HAP-1 (cell line): Measurements from ENCODE around the gene NOS1AP.
"Not testable (repeated sequence)": the region's sequence is repeated elsewhere in the genome, so short reads cannot be mapped to it uniquely, and the experiment has no call there.

ENCODE experiments used
- DNase-seq, 2 experiments: peaks; one replicate each; pipeline ENCODE4 v3.0.0-alpha.2; 2016 to 2020; ENCODE audit warnings: low spot score in 2 of 2
- H3K27me3 ChIP-seq: fragments of 250-450 bp; sonication (Bioruptor Pico); 2 replicates; pipeline ENCODE4 v1.5.1; 2020; ENCODE audit warnings: low read depth, mild to moderate bottlenecking, moderate library complexity
- H3K36me3 ChIP-seq: fragments of 250-450 bp; sonication (Bioruptor Pico); replicated peaks from 2 replicates; pipeline ENCODE4 v1.5.1; 2020; ENCODE audit warnings: mild to moderate bottlenecking
- H3K4me1 ChIP-seq: fragments of 250-450 bp; sonication (Bioruptor Pico); 2 replicates; pipeline ENCODE4 v1.5.1; 2020; ENCODE audit warnings: mild to moderate bottlenecking
- H3K4me3 ChIP-seq: fragments of 250-450 bp; sonication (Bioruptor Pico); 2 replicates; pipeline ENCODE4 v1.5.1; 2020; ENCODE audit warnings: mild to moderate bottlenecking, moderate library complexity
- H3K9me3 ChIP-seq: fragments of 250-450 bp; sonication (Bioruptor Pico); 2 replicates; pipeline ENCODE4 v1.5.1; 2020; ENCODE audit warnings: mild to moderate bottlenecking, moderate library complexity
- in situ Hi-C: fragments of 300-500 bp; cut with MboI; formaldehyde crosslinking; loops from 3 replicates; pipeline ENCODE4 v1.14.3; 2020; ENCODE audit warnings: low sequenced_read_pairs, inconsistent platforms, mixed read lengths

NOS1AP gene

DNA sequence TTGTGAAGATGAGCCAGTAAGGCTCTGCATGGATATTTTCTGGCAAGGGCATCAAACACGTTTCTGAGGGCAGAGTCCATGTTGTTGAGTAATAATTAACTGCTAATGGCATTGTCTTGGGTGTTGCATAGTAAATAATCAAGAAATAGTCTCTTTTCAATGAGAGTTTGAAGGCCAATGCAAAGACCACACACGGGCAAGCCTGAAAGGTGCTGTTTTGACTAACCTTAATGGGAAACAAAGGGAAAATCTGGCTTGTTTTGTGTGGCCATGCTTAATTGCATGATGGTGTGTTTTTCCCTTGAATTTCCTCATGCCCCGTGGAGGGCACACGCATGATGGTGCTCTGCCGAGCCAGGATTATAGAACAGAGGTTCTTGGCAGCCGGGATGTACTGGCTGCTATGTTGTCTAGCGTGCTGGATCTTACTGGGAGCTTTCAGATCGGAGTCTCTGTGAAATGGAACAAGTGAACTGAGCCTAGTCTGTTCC is 127.6 kb downstream of the NOS1AP start:
- no peak for DNase-seq
- Histone ChIP-seq H3K9me3 (0 out of 2 replicates have a peak, but pooled peaks cover 5% of the 10 kb centered on the region), H3K27me3 (no peaks in the 10 kb centered on the region), H3K4me3 (no peak overlapping the region), H3K4me1 (peaks cover 10% of the 10 kb centered on the region), H3K36me3 (no peaks in the 10 kb centered on the region)
- in situ Hi-C loops = no loop called here

- Histone ChIP-seq H3K27me3 (no peaks in the 10 kb centered on the region), H3K4me1 (peaks cover 10% of the 10 kb centered on the region), H3K4me3 (no peak overlapping the region), H3K36me3 (no peaks in the 10 kb centered on the region), H3K9me3 (0 out of 2 replicates have a peak, but pooled peaks cover 5% of the 10 kb centered on the region)
- DNase-seq = no peak
- in situ Hi-C loops = no loop called here
Observed at GRCh38 chr1:162197615-162198421, 128.3 kb downstream of the NOS1AP start.

GRCh38 chr1:162200096-162200847 is 130.8 kb downstream of the NOS1AP start:
- no peak for DNase-seq
- no peaks in the 10 kb centered on the region for H3K36me3 ChIP-seq
- peaks cover 10% of the 10 kb centered on the region for H3K4me1 ChIP-seq
- H3K4me3 ChIP-seq = no peak overlapping the region
- in situ Hi-C loops = no loop called here
- 0 out of 2 replicates have a peak, but pooled peaks cover 5% of the 10 kb centered on the region for H3K9me3 ChIP-seq
- no peaks in the 10 kb centered on the region for H3K27me3 ChIP-seq

DNA sequence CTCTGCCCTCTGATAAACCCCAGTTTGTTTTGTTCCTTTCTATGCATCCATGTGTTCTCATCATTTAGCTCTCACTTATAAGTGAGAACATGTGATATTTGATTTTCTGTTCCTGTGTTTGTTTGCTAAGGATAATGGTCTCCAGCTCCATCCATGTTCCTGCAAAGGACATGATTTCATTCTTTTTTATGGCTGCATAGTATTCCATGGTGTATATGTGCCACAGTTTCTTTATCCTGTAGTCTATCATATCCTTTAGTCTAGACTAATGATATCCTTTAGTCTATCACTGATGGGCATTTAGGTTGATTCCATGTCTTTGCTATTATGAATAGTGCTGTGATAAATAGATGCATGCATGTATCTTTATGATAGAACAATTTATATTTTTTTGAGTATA is 131.6 kb downstream of the NOS1AP start:
- in situ Hi-C loops, H3K36me3 ChIP-seq, H3K9me3 ChIP-seq, H3K4me3 ChIP-seq, DNase-seq, H3K27me3 ChIP-seq, H3K4me1 ChIP-seq: not testable (repeated sequence)

- in situ Hi-C loops = no loop called here
- H3K9me3 ChIP-seq = 0 out of 2 replicates have a peak, but pooled peaks cover 5% of the 10 kb centered on the region
- no peaks in the 10 kb centered on the region for H3K36me3 ChIP-seq
- H3K4me3 ChIP-seq = no peak overlapping the region
- H3K4me1 ChIP-seq = peaks cover 3% of the 10 kb centered on the region; the same call in 1 of the 2 replicates
- no peak for DNase-seq
- no peaks in the 10 kb centered on the region for H3K27me3 ChIP-seq
Observed at GRCh38 chr1:162204129-162204822, 134.8 kb downstream of the NOS1AP start.

DNA sequence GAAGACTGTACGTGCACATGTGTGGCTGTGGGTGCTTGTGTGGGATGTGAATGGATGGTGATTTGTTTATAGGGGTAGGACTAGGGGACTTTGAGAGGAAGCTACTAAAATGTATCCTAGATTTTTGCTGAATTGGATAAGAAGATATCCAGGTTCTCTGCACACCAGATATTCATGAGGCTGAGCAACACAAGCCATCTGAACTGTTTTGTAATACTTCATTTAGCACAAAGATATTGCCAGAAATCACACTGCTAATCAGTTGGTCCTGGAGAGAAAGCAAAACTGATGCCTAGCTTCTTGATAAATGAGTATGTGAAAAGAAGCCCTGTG is 135.3 kb downstream of the NOS1AP start:
- in situ Hi-C loops = no loop called here
- Histone ChIP-seq H3K4me3 (no peak overlapping the region), H3K4me1 (peaks cover 3% of the 10 kb centered on the region; the same call in 1 of the 2 replicates), H3K36me3 (no peaks in the 10 kb centered on the region), H3K27me3 (no peaks in the 10 kb centered on the region), H3K9me3 (0 out of 2 replicates have a peak, but pooled peaks cover 5% of the 10 kb centered on the region)
- no peak for DNase-seq

- Histone ChIP-seq H3K4me3 (no peak overlapping the region), H3K4me1 (peaks cover 2% of the 10 kb centered on the region), H3K27me3 (no peaks in the 10 kb centered on the region), H3K36me3 (no peaks in the 10 kb centered on the region), H3K9me3 (0 out of 2 replicates have a peak, but pooled peaks cover 5% of the 10 kb centered on the region)
- DNase-seq = no peak
- in situ Hi-C loops = no loop called here
Observed at GRCh38 chr1:162206300-162206699, 136.8 kb downstream of the NOS1AP start.

- in situ Hi-C loops = no loop called here
Observed at GRCh38 chr1:162206749-162207635, 137.5 kb downstream of the NOS1AP start.

GRCh38 chr1:162207862-162208261 is 138.4 kb downstream of the NOS1AP start:
- in situ Hi-C loops = no loop called here

More at GRCh38 chr1:162206749-162207635, 137.5 kb downstream of the NOS1AP start:
- no peak overlapping the region for H3K4me3 ChIP-seq
- no peaks in the 10 kb centered on the region for H3K9me3 ChIP-seq
- peak in 1 of 2 experiments; percentile 29 for DNase-seq
- no peaks in the 10 kb centered on the region for H3K27me3 ChIP-seq
- H3K36me3 ChIP-seq = no peaks in the 10 kb centered on the region
- H3K4me1 ChIP-seq = no peaks in the 10 kb centered on the region; the same call in 1 of the 2 replicates

DNA sequence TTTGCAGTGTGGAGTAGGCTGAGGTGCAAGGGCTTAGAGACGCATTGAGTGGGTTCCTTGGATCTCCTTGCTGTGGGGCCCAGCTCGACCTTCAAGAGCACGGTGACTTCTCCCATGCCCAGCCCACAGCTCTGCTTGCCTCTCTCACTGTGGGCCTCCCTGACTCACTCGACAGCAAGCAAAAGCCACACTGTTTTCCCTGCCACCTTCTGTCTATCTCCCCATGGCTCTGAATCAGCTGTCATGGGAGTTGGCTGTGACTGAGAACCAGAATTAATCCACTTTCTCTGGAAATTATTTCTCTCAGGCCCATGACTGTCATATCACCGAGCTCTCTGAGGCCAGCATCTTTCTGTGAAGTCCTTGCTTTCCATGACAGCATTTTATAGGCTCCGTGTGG is 140.7 kb downstream of the NOS1AP start:
- in situ Hi-C loops = no loop called here
- Histone ChIP-seq H3K36me3 (no peaks in the 10 kb centered on the region), H3K27me3 (no peaks in the 10 kb centered on the region), H3K4me1 (no peaks in the 10 kb centered on the region; the same call in 1 of the 2 replicates), H3K4me3 (no peak overlapping the region), H3K9me3 (no peaks in the 10 kb centered on the region)
- DNase-seq = no peak

More at GRCh38 chr1:162207862-162208261, 138.4 kb downstream of the NOS1AP start:
- H3K9me3 ChIP-seq = no peaks in the 10 kb centered on the region
- no peak for DNase-seq
- H3K4me3 ChIP-seq = no peak overlapping the region
- H3K27me3 ChIP-seq = no peaks in the 10 kb centered on the region
- H3K36me3 ChIP-seq = no peaks in the 10 kb centered on the region
- H3K4me1 ChIP-seq = no peaks in the 10 kb centered on the region; the same call in 1 of the 2 replicates

DNA sequence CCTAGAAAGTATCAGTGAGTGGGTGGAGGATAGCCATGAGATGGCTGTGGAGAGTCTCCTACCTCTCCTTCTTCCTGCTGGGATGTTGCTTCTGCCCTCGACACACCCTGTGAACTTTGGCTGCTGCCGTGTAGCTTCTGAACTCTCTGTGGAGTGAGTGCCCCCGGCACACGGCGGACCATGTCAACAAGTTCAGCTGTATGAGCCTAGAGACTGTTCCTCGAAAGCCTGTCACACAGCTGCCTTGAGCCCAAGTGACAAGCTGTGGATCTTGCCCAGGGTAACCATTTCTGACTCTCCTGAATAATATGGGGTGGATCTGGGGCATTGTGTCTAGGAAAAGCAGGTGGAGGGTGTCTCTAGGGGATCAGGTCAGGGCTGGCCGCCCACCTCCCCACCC is 143.2 kb downstream of the NOS1AP start:
- DNase-seq = no peak
- peaks cover 3% of the 10 kb centered on the region; the same call in 1 of the 2 replicates for H3K4me1 ChIP-seq
- H3K27me3 ChIP-seq = no peaks in the 10 kb centered on the region
- no peak overlapping the region for H3K4me3 ChIP-seq
- in situ Hi-C loops = no loop called here
- H3K9me3 ChIP-seq = no peaks in the 10 kb centered on the region
- H3K36me3 ChIP-seq = no peaks in the 10 kb centered on the region

GRCh38 chr1:162213281-162213912 is 143.9 kb downstream of the NOS1AP start:
- no peaks in the 10 kb centered on the region for H3K9me3 ChIP-seq
- no peaks in the 10 kb centered on the region for H3K36me3 ChIP-seq
- in situ Hi-C loops = no loop called here
- peak in 1 of 2 experiments; percentile 26 for DNase-seq
- H3K4me1 ChIP-seq = peaks cover 3% of the 10 kb centered on the region; the same call in 1 of the 2 replicates
- H3K27me3 ChIP-seq = no peaks in the 10 kb centered on the region
- H3K4me3 ChIP-seq = no peak overlapping the region
